Measurements from ENCODE around the gene NPAS2. TPM values are rescaled to one million over a fixed set of nuclear protein-coding genes. Genes with fewer than 3 reads are reported as not detected.

Gene NPAS2
- total and polyA plus RNA-seq, 2 of the 8 experiments (the other 6 are each of a cell fraction or from before 2014, with no cell fraction given), result 1.8 to 1.9 TPM

- H3K9ac ChIP-seq (replicated peaks in 1 of 4; ENCODE audit: extremely low read depth in 1 of 4, low read depth in 3 of 4, low read length in 3 of 4), result no peak overlapping the region
- DNase-seq (ENCODE audit: low read depth in 1 of 2, low spot score in 2 of 2), result no peak
- no peaks in the 10 kb centered on the region for H3K79me2 ChIP-seq (ENCODE audit: control insufficient read depth in 1 of 2, insufficient read depth in 2 of 2, low read length in 2 of 2)
- H3K56ac ChIP-seq (replicated peaks; ENCODE audit: insufficient read length, low read depth, low read length), result no peak overlapping the region
- no peak overlapping the region for H3K4me3 ChIP-seq (ENCODE audit: extremely low read depth in 1 of 4, insufficient read depth in 2 of 4, low read depth in 3 of 4, low read length in 4 of 4)
- no peak overlapping the region for H2AK5ac ChIP-seq (ENCODE audit: low read depth, low read length)
- no peak overlapping the region for H4K91ac ChIP-seq (replicated peaks; ENCODE audit: insufficient read length, low read length)
- no peaks in the 10 kb centered on the region for H4K20me1 ChIP-seq (replicated peaks in 1 of 2; ENCODE audit: control insufficient read depth in 1 of 2, insufficient read depth in 2 of 2, low read length in 2 of 2)
- ChIA-PET POLR2A (ENCODE audit: partially characterized antibody) (no interaction called here), CTCF (ENCODE audit: partially characterized antibody) (interaction anchor here (0.6 to 6.3 kb wide), 5 partner anchors 8 to 54 kb away, joined by 3 to 50 read pairs (median 3); no protein-coding TSS in a partner anchor)
- no peak overlapping the region for H2AFZ ChIP-seq (ENCODE audit: low read length)
- H3K4me1 ChIP-seq (replicated peaks in 1 of 4; ENCODE audit: control insufficient read depth in 3 of 4, insufficient read depth in 4 of 4, low read length in 3 of 4), result no peaks in the 10 kb centered on the region
- no peak for TF ChIP-seq YY1 (IDR thresholded peaks at IDR 0.05; ENCODE audit: low read depth, low read length)
- TF ChIP-seq EGR1 (IDR thresholded peaks at IDR 0.05; ENCODE audit: borderline replicate concordance, low read depth, low read length), result no peak
- no peak for TF ChIP-seq RFX5 (IDR thresholded peaks at IDR 0.05; ENCODE audit: borderline replicate concordance, low read depth, low read length)
- TF ChIP-seq CEBPB (IDR thresholded peaks at IDR 0.05; ENCODE audit: low read depth, low read length), result no peak
- TF ChIP-seq TBP (IDR thresholded peaks at IDR 0.05; ENCODE audit: low read depth, low read length), result no peak
- TF ChIP-seq SUZ12 (IDR thresholded peaks at IDR 0.05; ENCODE audit: low read length), result no peak
- no peak for TF ChIP-seq TAF7 (optimal IDR thresholded peaks at IDR 0.05; ENCODE audit: borderline replicate concordance, low read depth, low read length)
- TF ChIP-seq TAF1 (IDR thresholded peaks at IDR 0.05; ENCODE audit: low read depth, low read length), result no peak
- no peak for TF ChIP-seq TEAD4 (IDR thresholded peaks at IDR 0.05; ENCODE audit: low read depth, low read length)
- TF ChIP-seq BCL11A (IDR thresholded peaks at IDR 0.05; ENCODE audit: low read depth in 2 of 2, low read length in 2 of 2), result no peak
- no peak for TF ChIP-seq USF2 (IDR thresholded peaks at IDR 0.05; ENCODE audit: low read length)
- TF ChIP-seq JUND (IDR thresholded peaks at IDR 0.05; ENCODE audit: low read length), result no peak
- WGBS, 2 experiments (ENCODE audit: extremely low coverage in 1 of 2, insufficient coverage in 1 of 2, insufficient read length in 1 of 2, insufficient replicate concordance in 2 of 2, low coverage in 1 of 2, low lambda C conversion rate in 2 of 2, missing lambda C conversion rate in 1 of 2), result 87% methylated on average over 5 of the region's 5 CpGs; no CpG with 5 or more reads in 1 of the 2 experiments
- H3K4ac ChIP-seq (replicated peaks; ENCODE audit: insufficient read length, low read depth, low read length), result no peak overlapping the region
- no peak overlapping the region for H3K14ac ChIP-seq (ENCODE audit: insufficient read length)
- no peak overlapping the region for H2BK12ac ChIP-seq (ENCODE audit: low read depth, low read length)
- no peaks in the 10 kb centered on the region for H3K9me3 ChIP-seq (ENCODE audit: insufficient read depth in 2 of 2, low read depth in 1 of 2, low read length in 1 of 2)
- no peak overlapping the region for H3K18ac ChIP-seq (ENCODE audit: extremely low read depth, low read length)
- H3K27ac ChIP-seq (ENCODE audit: low read depth, low read length), result no peak overlapping the region
- H3K79me1 ChIP-seq (ENCODE audit: low read depth, low read length), result no peaks in the 10 kb centered on the region
- H3K23ac ChIP-seq (ENCODE audit: insufficient read length), result no peak overlapping the region
- H2BK5ac ChIP-seq (ENCODE audit: low read depth, low read length), result no peak overlapping the region
- no peak overlapping the region for H2BK20ac ChIP-seq (ENCODE audit: low read length)
- H3K36me3 ChIP-seq (ENCODE audit: control insufficient read depth in 2 of 4, insufficient read depth in 4 of 4, low read length in 3 of 4), result no peaks in the 10 kb centered on the region
- H2BK120ac ChIP-seq (replicated peaks; ENCODE audit: low read depth, low read length), result no peak overlapping the region
- no peak for FAIRE-seq
- H4K8ac ChIP-seq (ENCODE audit: extremely low read depth, insufficient read depth, low read length), result no peak overlapping the region
- H3K4me2 ChIP-seq (ENCODE audit: insufficient read depth in 1 of 2, low read depth in 2 of 2, low read length in 2 of 2), result no peak overlapping the region
- H3K23me2 ChIP-seq (ENCODE audit: low read depth, low read length), result no peaks in the 10 kb centered on the region
- H2BK15ac ChIP-seq (ENCODE audit: low read length), result no peak overlapping the region
- no peaks in the 10 kb centered on the region for H3K27me3 ChIP-seq (replicated peaks in 1 of 4; ENCODE audit: control insufficient read depth in 3 of 4, extremely low read depth in 1 of 4, insufficient read depth in 3 of 4, low read length in 3 of 4)
- H4K5ac ChIP-seq (ENCODE audit: insufficient read length, low read depth, low read length), result no peak overlapping the region
Observed at GRCh38 chr2:100906679-100907078, 86.7 kb downstream of the NPAS2 start.

Data from H1 (cell line).